Lower leg skin (tissue), 4 donors: ENCODE results near the gene VIPAS39. TPM values are rescaled to one million over a fixed set of nuclear protein-coding genes. Genes with fewer than 3 reads are reported as not detected.

Source experiments
- DNase-seq, 2 donors: peaks; one replicate each; pipeline ENCODE4 v3.0.0-alpha.2; 2019; ENCODE audit warnings: low spot score in 2 of 2
- H3K4me3 ChIP-seq: fragments of 200-600 bp; sonication (generic); 2 replicates; pipeline ENCODE4 v1.5.1; 2017; ENCODE audit warnings: mild to moderate bottlenecking, low read depth; ENCODE audit not compliant: poor library complexity, severe bottlenecking
- CTCF ChIP-seq, 3 donors: fragments of 450-650 bp; IDR thresholded peaks; one replicate each; pipeline ENCODE4 v1.5.1; 2016; ENCODE audit warnings: antibody characterized with exemption in 3 of 3, mild to moderate bottlenecking in 3 of 3, moderate library complexity in 2 of 3
- POLR2A ChIP-seq, 2 donors: fragments of 450-650 bp; IDR thresholded peaks; one replicate each; pipeline ENCODE4 v1.6.1; 2016 to 2017; ENCODE audit warnings: antibody characterized with exemption in 2 of 2, mild to moderate bottlenecking in 1 of 2, moderate library complexity in 1 of 2
- WGBS, 2 donors: methylation state at CpG; one replicate each; pipeline ENCODE4 v1.1.5; 2018; 5-methylcytosine and 5-hydroxymethylcytosine counted together
- intact Hi-C: fragments of 100-400 bp; cut with DNase I; formaldehyde crosslinking; loops from one replicate; pipeline ENCODE4 v1.15.0; 2023; ENCODE audit warnings: low total_unique reads
- total RNA-seq, 4 donors: library from RNA; depleted of rRNA; stranded (reverse); fragments of >200 nt; gene quantifications; one replicate each; pipeline ENCODE4 v1.1.0, GENCODE V29; 2016

Gene VIPAS39
- total RNA-seq, 4 donors from 2014 or later = 12.9 to 18.4 (median 15.9) TPM

- no peak for TF ChIP-seq POLR2A (IDR thresholded peaks at IDR 0.05)
- TF ChIP-seq CTCF (IDR thresholded peaks at IDR 0.05) = no peak
- intact Hi-C loops = loop anchor here (10.0 kb wide), 1 partner anchor 237 kb away; the partner anchor contains the start of genes ALKBH1 and SLIRP
- WGBS, 2 donors = 82 to 86% methylated on average over 5 of the region's 5 CpGs
- no peak overlapping the region for H3K4me3 ChIP-seq
- peak in 1 of 2 donors; percentile 32 for DNase-seq
These were observed 10.4 kb upstream of the VIPAS39 start for GRCh38 chr14:77467801-77468200.

GRCh38 chr14:77459072-77459723 is 1.8 kb upstream of the VIPAS39 start:
- intact Hi-C loops = no loop called here
- 36 to 42% methylated on average over 13 of the region's 13 CpGs for WGBS, 2 donors
- no peak for TF ChIP-seq POLR2A (IDR thresholded peaks at IDR 0.05)
- TF ChIP-seq CTCF (IDR thresholded peaks at IDR 0.05) = no peak
- DNase-seq = peak in 1 of 2 donors; percentile 50
- H3K4me3 ChIP-seq = no peak overlapping the region

GRCh38 chr14:77458249-77458950 is 999 bp upstream of the VIPAS39 start:
- peak overlapping the region; percentile 94 for H3K4me3 ChIP-seq
- DNase-seq = no peak
- TF ChIP-seq CTCF (IDR thresholded peaks at IDR 0.05) = no peak
- no peak for TF ChIP-seq POLR2A (IDR thresholded peaks at IDR 0.05)
- WGBS, 2 donors = 0 to 1% methylated on average over 18 to 26 of the region's 29 CpGs
- intact Hi-C loops = no loop called here

GRCh38 chr14:77457115-77457521 is 283 bp downstream of the VIPAS39 start:
- intact Hi-C loops = no loop called here
- peak overlapping the region; percentile 68 for H3K4me3 ChIP-seq
- no peak for DNase-seq
- 0 to 1% methylated on average over 18 of the region's 18 CpGs for WGBS, 2 donors
- TF ChIP-seq CTCF (IDR thresholded peaks at IDR 0.05) = no peak
- TF ChIP-seq POLR2A (IDR thresholded peaks at IDR 0.05) = no peak

GRCh38 chr14:77455966-77456640 is 1.3 kb downstream of the VIPAS39 start:
- DNase-seq = no peak
- intact Hi-C loops = no loop called here
- H3K4me3 ChIP-seq = no peak overlapping the region
- 64 to 67% methylated on average over 2 of the region's 2 CpGs for WGBS, 2 donors
- TF ChIP-seq CTCF (IDR thresholded peaks at IDR 0.05) (no peak), POLR2A (IDR thresholded peaks at IDR 0.05) (no peak)
